ENCODE results near the gene GPHN.

Gene GPHN

DNA sequence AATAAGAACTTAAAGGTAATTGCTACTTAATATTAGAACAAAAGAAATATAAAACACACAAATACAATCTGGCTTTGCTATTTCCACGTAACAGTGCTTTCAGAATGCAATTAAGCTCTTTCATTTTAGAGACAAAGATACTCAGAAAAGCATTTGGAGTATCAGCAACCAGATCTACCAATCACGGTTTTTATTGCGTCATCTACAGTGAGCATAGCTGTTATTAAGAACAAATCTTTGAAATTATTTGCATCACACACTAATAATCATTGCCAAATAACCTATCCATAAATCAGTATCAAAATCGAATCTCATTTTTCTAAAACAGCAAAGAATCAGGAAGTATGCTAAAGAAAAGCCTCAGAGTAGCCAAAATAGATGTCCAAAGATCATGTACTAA is 654.4 kb downstream of the GPHN start:
- no peak for DNase-seq (ENCODE audit: low read depth in 2 of 2)

GRCh38 chr14:67166450-67166853 is 658.5 kb downstream of the GPHN start:
- DNase-seq (ENCODE audit: low read depth in 2 of 2): no peak

DNA sequence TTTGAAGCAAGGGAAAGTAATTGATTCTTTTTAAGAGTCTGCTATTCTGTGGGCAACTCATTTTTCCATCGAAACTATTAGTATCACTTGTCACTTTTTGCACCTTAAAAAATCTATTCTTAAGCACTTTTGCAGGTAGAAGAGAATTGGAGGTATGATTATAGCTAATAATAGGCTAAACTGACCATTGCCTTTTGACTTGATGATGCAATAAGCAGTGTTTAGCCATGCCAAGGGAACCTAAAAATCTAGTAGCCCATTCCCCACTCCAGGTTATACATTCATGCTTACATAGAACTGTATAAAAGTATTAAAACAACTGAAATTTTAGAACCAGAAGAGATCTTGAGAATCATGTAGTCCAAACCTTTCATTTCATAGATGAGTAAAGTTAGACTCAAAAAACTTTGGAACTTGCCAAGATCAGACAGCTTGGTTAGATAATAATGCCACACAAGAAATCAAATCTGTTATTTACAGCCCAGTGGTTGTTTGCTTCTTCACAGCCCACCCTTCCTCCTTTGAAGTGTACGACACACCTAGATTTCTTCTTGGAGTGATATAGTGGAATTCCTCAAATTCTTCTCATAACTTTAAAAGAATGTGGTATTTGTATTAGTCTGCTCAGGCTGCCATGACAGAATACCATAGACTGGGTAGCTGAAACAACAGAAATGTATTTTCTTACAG is 659.6 kb downstream of the GPHN start:
- DNase-seq (ENCODE audit: low read depth in 2 of 2): no peak

- DNase-seq (ENCODE audit: low read depth in 2 of 2): no peak
These were observed 660.1 kb downstream of the GPHN start for GRCh38 chr14:67168110-67168441.

- no peak for DNase-seq (ENCODE audit: low read depth in 2 of 2)
These were observed 662.7 kb downstream of the GPHN start for GRCh38 chr14:67170660-67171059.

GRCh38 chr14:67172056-67172455 is 664.1 kb downstream of the GPHN start:
- no peak for DNase-seq (ENCODE audit: low read depth in 2 of 2)

GRCh38 chr14:67172520-67172919 is 664.6 kb downstream of the GPHN start:
- DNase-seq (ENCODE audit: low read depth in 2 of 2): no peak

GRCh38 chr14:67173719-67174118 is 665.8 kb downstream of the GPHN start:
- no peak for DNase-seq (ENCODE audit: low read depth in 2 of 2)

- DNase-seq (ENCODE audit: low read depth in 2 of 2): no peak
These were observed 678.3 kb downstream of the GPHN start for GRCh38 chr14:67186172-67186768.

- no peak for DNase-seq (ENCODE audit: low read depth in 2 of 2)
These were observed 679.0 kb downstream of the GPHN start for GRCh38 chr14:67186789-67187584.

DNA sequence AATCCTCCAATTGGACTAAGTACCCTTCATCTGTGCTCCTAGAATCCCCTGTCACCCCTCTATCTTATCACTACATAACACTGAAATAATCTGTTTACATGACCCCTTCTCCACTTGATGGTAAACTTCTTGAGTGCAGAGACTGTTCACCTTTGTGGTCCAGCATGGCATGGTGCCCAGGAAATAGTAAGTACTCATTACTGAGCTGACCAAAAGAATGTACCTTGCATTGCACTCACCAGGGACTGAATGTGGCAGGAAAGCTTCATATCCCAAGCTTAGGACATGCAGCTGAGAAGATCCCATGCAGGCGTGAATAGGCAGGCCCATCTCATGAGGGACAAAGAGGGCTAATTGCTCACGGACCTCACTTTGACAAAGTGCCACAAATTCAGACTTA is 679.9 kb downstream of the GPHN start:
- no peak for DNase-seq (ENCODE audit: low read depth in 2 of 2)

DNA sequence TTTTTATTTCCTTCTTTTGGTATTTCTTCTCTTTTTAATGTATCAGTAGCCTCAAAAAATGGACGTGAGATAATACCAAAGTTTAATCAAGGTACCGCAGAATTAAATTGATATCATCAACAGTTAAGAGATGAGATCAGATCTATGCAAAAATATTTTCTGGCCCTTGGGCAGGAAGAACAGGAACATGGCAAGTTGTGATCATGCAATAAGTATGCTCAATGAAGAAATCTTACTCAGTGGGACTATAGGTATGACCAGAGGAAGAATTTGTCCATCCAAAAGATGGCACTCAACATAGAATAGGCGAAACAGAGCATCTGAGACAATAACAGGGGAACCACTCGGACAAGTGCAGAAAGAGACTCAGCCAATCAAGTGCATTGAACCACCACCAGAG is 680.4 kb downstream of the GPHN start:
- DNase-seq (ENCODE audit: low read depth in 2 of 2): no peak

DNA sequence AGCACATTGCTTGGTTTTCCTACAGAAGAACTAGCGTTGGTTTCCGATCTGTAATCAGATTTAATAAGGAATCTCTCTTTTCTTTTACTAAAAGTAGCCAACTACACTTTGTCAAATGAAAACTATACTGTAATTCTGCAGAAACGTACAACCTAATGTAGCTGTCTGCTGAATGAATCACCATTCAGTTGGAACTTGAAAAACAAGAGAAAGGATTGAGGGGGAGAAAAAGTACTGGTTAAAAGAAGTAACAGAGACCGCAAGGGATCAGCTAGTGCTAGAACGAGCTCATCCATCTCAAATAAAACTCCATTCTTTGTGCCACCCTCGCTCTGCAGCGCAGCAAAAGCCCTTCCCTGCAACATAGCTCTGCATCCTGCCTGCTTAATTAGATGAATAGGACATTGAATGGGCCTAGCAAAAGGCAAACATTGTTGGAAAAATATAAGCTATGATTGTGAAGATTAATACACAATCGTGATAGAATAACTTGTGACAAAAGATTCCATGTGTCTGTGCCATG is 683.9 kb downstream of the GPHN start:
- no peak for DNase-seq (ENCODE audit: low read depth in 2 of 2)

GRCh38 chr14:67192366-67192765 is 684.4 kb downstream of the GPHN start:
- DNase-seq (ENCODE audit: low read depth in 2 of 2): no peak

DNA sequence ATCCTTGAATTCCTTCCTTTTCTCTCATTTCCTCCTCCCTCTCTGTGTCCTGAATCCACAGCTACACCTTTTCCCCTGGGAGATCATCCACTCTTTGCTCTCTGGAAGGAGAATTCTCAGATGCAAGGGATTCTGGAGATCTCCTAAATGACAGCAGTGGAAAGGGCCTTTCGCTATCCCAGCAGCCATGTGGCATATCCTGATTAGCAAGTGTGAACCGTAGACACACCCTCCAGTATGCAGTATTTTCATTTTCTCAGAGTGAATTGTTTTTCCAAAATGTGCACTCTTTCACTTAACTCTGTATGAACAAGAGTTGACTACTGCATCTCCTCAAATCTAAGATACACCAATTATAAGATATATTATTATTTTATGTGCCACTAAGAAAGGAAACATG is 687.3 kb downstream of the GPHN start:
- DNase-seq (ENCODE audit: low read depth in 2 of 2): no peak

GRCh38 chr14:67199016-67199415 is 691.1 kb downstream of the GPHN start:
- DNase-seq (ENCODE audit: low read depth in 2 of 2): no peak

GRCh38 chr14:67207810-67208209 is 699.9 kb downstream of the GPHN start:
- DNase-seq (ENCODE audit: low read depth in 2 of 2): no peak

GRCh38 chr14:67218126-67218525 is 710.2 kb downstream of the GPHN start:
- no peak for DNase-seq (ENCODE audit: low read depth in 2 of 2)

- DNase-seq (ENCODE audit: low read depth in 2 of 2): no peak
These were observed 713.5 kb downstream of the GPHN start for GRCh38 chr14:67221248-67221981.

DNA sequence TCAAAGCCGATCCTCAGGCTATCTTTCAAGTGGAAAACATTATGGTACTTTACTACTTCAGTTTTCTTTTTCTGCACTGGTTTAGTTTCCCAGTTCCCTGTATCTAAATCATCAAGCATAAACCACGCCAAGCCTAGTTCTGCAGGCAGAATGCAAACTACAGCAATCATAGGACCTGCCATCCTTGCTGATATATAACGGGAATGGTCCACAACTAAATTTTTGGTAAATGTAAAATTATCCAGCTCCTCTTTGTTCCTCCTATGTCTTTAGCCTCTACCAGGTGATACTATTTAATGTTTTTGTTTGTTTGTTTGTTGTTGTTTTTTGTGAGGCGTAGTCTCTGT is 714.0 kb downstream of the GPHN start:
- no peak for DNase-seq (ENCODE audit: low read depth in 2 of 2)

DNA sequence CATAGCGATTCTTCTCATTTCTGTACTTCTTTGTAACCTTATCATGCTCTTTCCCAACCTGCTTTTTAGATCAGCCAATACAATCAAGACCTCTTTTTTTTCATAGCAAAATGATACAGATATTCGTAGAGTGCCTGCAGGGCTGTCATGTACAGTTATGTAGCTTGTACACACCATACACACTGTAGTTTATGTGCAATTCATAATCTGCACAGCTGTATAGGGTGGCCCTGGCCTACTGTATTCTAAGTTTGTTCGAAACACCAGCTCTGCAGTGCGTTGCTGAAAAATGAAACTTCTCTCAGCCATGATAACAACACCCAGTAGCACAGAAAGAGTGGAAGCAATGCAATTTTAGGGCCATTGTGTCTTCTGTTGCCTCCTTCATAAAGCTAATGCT is 717.6 kb downstream of the GPHN start:
- no peak for DNase-seq (ENCODE audit: low read depth in 2 of 2)

DNA sequence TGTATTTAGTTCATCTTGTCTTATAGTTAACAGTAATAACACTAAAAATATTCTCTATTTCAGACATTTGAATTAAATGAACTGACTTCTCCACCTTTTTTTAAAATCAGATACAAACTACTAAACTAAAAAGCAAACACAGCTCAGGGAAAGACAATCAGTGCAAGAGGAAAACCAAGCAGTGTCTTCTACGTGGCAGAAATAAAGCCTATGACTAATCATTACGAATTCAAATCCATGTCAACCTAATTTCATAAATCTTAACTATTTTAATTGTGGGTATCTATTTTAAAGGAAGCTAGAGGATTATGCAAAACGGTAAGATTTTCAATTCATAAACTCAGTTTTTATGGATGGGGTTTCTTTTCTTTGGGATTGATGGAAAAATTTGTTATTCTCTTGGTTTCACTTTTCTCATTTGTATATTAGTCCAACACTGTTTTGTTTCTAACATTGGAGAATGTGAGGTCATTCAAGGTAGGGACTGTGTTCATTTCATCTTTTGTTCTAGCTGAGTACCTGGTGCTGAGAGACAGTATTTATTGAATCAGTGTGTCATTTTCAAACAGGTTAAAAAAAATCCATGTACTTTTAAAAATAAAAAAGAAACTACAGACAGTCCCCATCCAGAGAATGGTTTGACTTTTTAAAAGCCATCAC is 720.5 kb downstream of the GPHN start:
- no peak for DNase-seq (ENCODE audit: low read depth in 2 of 2)
